H1 (cell line): ENCODE data around the gene CD58. TPM values are rescaled to one million over a fixed set of nuclear protein-coding genes. Genes with fewer than 3 reads are reported as not detected.

Experiments
- CTCF ChIA-PET: fragments of 300-600 bp; sonication (Branson Sonifier 250); formaldehyde crosslinking; loops from one replicate; lab custom pipeline; 2021; ENCODE audit not compliant: partially characterized antibody; lab: Charles Lee
- POLR2A ChIA-PET: fragments of 300-600 bp; sonication (Branson Sonifier 250); formaldehyde crosslinking; loops from one replicate; lab custom pipeline; 2021; ENCODE audit warnings: inconsistent platforms; ENCODE audit not compliant: partially characterized antibody; lab: Charles Lee
- DNase-seq, 2 experiments: peaks; one replicate each; pipeline versions ENCODE4 v3.0.0 to v3.0.0-alpha.2; 2010 to 2022; ENCODE audit warnings: low spot score in 2 of 2, low read depth in 1 of 2, mixed read lengths in 1 of 2
- FAIRE-seq: peaks from 2 replicates; lab custom pipeline; 2011; peaks lifted over from hg19 to GRCh38; lab: Jason Lieb, UNC
- H2AFZ ChIP-seq: 2 replicates; pipeline ENCODE4 v1.8.1; 2012; ENCODE audit warnings: low read length, inconsistent platforms
- H2AK5ac ChIP-seq: 2 replicates; pipeline ENCODE4 v1.6.1; 2013; ENCODE audit warnings: low read depth, low read length
- H2BK120ac ChIP-seq: replicated peaks from 2 replicates; pipeline ENCODE3; 2013; ENCODE audit warnings: low read depth, low read length, inconsistent platforms
- H2BK12ac ChIP-seq: 2 replicates; pipeline ENCODE4 v1.6.1; 2013; ENCODE audit warnings: low read depth, low read length
- H2BK15ac ChIP-seq: 2 replicates; pipeline ENCODE4 v1.6.1; 2013; ENCODE audit warnings: low read length
- H2BK20ac ChIP-seq: 2 replicates; pipeline ENCODE4 v1.6.1; 2013; ENCODE audit warnings: low read length
- H2BK5ac ChIP-seq: 2 replicates; pipeline ENCODE4 v1.6.1; 2013; ENCODE audit warnings: low read depth, low read length
- H3K14ac ChIP-seq: 2 replicates; pipeline ENCODE4 v1.6.1; 2013; ENCODE audit warnings: inconsistent platforms; ENCODE audit not compliant: insufficient read length
- H3K18ac ChIP-seq: 2 replicates; pipeline ENCODE4 v1.6.1; 2013; ENCODE audit warnings: low read length; ENCODE audit errors: extremely low read depth
- H3K23ac ChIP-seq: 2 replicates; pipeline ENCODE4 v1.6.1; 2013; ENCODE audit warnings: inconsistent platforms; ENCODE audit not compliant: insufficient read length
- H3K23me2 ChIP-seq: 2 replicates; pipeline ENCODE4 v1.6.1; 2013; ENCODE audit warnings: low read depth, low read length
- H3K27ac ChIP-seq: 2 replicates; pipeline ENCODE4 v1.6.1; 2011; ENCODE audit warnings: low read depth, low read length, inconsistent platforms
- H3K27me3 ChIP-seq, 4 experiments: replicated peaks in 1 of 4; 1 replicate in 1 of 4; 2 replicates in 3 of 4; pipeline versions ENCODE4 v1.6.1 to v1.8.1; 2011 to 2013; ENCODE audit warnings: low read length in 3 of 4, mild to moderate bottlenecking in 3 of 4, inconsistent platforms in 2 of 4, mixed read lengths in 2 of 4, moderate library complexity in 1 of 4; ENCODE audit not compliant: control insufficient read depth in 3 of 4, insufficient read depth in 3 of 4; ENCODE audit errors: extremely low read depth in 1 of 4
- H3K36me3 ChIP-seq, 4 experiments: 2 replicates each; pipeline versions ENCODE4 v1.6.1 to v1.8.1; 2011 to 2013; ENCODE audit warnings: mild to moderate bottlenecking in 4 of 4, low read length in 3 of 4, moderate library complexity in 2 of 4, control low read depth in 1 of 4, inconsistent platforms in 1 of 4; ENCODE audit not compliant: insufficient read depth in 4 of 4, control insufficient read depth in 2 of 4
- H3K4ac ChIP-seq: replicated peaks from 2 replicates; pipeline ENCODE3; 2013; ENCODE audit warnings: low read length, low read depth, mixed read lengths, inconsistent platforms; ENCODE audit not compliant: insufficient read length
- H3K4me1 ChIP-seq, 4 experiments: replicated peaks in 1 of 4; 1 replicate in 1 of 4; 2 replicates in 3 of 4; pipeline versions ENCODE4 v1.6.1 to v1.8.1; 2011 to 2013; ENCODE audit warnings: low read length in 3 of 4, inconsistent platforms in 2 of 4, mixed read lengths in 1 of 4; ENCODE audit not compliant: insufficient read depth in 4 of 4, control insufficient read depth in 3 of 4
- H3K4me2 ChIP-seq, 2 experiments: 2 replicates each; pipeline versions ENCODE4 v1.6.1 to v1.8.1; 2011 to 2013; ENCODE audit warnings: low read depth in 2 of 2, low read length in 2 of 2, control low read depth in 1 of 2, inconsistent platforms in 1 of 2, mild to moderate bottlenecking in 1 of 2; ENCODE audit not compliant: insufficient read depth in 1 of 2
- H3K4me3 ChIP-seq, 4 experiments: fragments of 200-600, 300-600 bp in 1 of 4; sonication (generic), shearing (Covaris generic), sonication (Bioruptor Twin) in 1 of 4; 2 replicates each; pipeline versions ENCODE4 v1.5.1 to v1.8.1; 2011 to 2016; ENCODE audit warnings: low read length in 4 of 4, low read depth in 3 of 4, control low read depth in 2 of 4, inconsistent platforms in 2 of 4, mild to moderate bottlenecking in 2 of 4, mixed read lengths in 1 of 4, moderate library complexity in 1 of 4; ENCODE audit not compliant: insufficient read depth in 2 of 4; ENCODE audit errors: extremely low read depth in 1 of 4
- H3K56ac ChIP-seq: replicated peaks from 2 replicates; pipeline ENCODE3; 2013; ENCODE audit warnings: low read depth, mild to moderate bottlenecking, mixed read lengths, low read length, inconsistent platforms; ENCODE audit not compliant: insufficient read length
- H3K79me1 ChIP-seq: 2 replicates; pipeline ENCODE4 v1.6.1; 2013; ENCODE audit warnings: low read depth, low read length, control low read depth
- H3K79me2 ChIP-seq, 2 experiments: 2 replicates each; pipeline versions ENCODE4 v1.6.1 to v1.8.1; 2012 to 2013; ENCODE audit warnings: low read length in 2 of 2, mild to moderate bottlenecking in 2 of 2, inconsistent platforms in 1 of 2; ENCODE audit not compliant: insufficient read depth in 2 of 2, control insufficient read depth in 1 of 2
- H3K9ac ChIP-seq, 4 experiments: replicated peaks in 1 of 4; 1 replicate in 1 of 4; 2 replicates in 3 of 4; pipeline versions ENCODE4 v1.6.1 to v1.8.1; 2011 to 2013; ENCODE audit warnings: low read depth in 3 of 4, low read length in 3 of 4, control low read depth in 2 of 4, mild to moderate bottlenecking in 2 of 4, moderate library complexity in 2 of 4, inconsistent platforms in 1 of 4; ENCODE audit errors: extremely low read depth in 1 of 4
- H3K9me3 ChIP-seq, 2 experiments: 2 replicates each; pipeline versions ENCODE4 v1.6.1 to v1.8.1; 2012 to 2013; ENCODE audit warnings: mild to moderate bottlenecking in 2 of 2, moderate library complexity in 2 of 2, control low read depth in 1 of 2, inconsistent platforms in 1 of 2, low read depth in 1 of 2, low read length in 1 of 2, mixed read lengths in 1 of 2; ENCODE audit not compliant: insufficient read depth in 2 of 2
- H4K20me1 ChIP-seq, 2 experiments: replicated peaks in 1 of 2; 2 replicates each; pipeline versions ENCODE3 to v1.8.1; 2011 to 2013; ENCODE audit warnings: inconsistent platforms in 2 of 2, low read length in 2 of 2, mild to moderate bottlenecking in 1 of 2; ENCODE audit not compliant: insufficient read depth in 2 of 2, control insufficient read depth in 1 of 2
- H4K5ac ChIP-seq: 2 replicates; pipeline ENCODE4 v1.6.1; 2013; ENCODE audit warnings: low read length, low read depth, mixed read lengths, inconsistent platforms; ENCODE audit not compliant: insufficient read length
- H4K8ac ChIP-seq: 2 replicates; pipeline ENCODE4 v1.8.0; 2013; ENCODE audit warnings: mild to moderate bottlenecking, moderate library complexity, low read length, inconsistent platforms; ENCODE audit not compliant: insufficient read depth; ENCODE audit errors: extremely low read depth
- H4K91ac ChIP-seq: replicated peaks from 2 replicates; pipeline ENCODE3; 2013; ENCODE audit warnings: low read length, mixed read lengths, inconsistent platforms; ENCODE audit not compliant: insufficient read length
- ATF2 ChIP-seq: IDR thresholded peaks from 2 replicates; pipeline ENCODE4 v1.6.1; 2012; ENCODE audit warnings: low read length, inconsistent platforms
- ATF3 ChIP-seq: IDR thresholded peaks from 2 replicates; pipeline ENCODE4 v1.6.1; 2011; ENCODE audit warnings: low read depth, mild to moderate bottlenecking, low read length; ENCODE audit not compliant: insufficient read depth
- BACH1 ChIP-seq: IDR thresholded peaks from 2 replicates; pipeline ENCODE4 v1.6.1; 2012; ENCODE audit warnings: low read length, improper control_type of control experiment
- BCL11A ChIP-seq, 2 experiments: IDR thresholded peaks; one replicate each; pipeline ENCODE4 v1.6.1; 2011; ENCODE audit warnings: low read depth in 2 of 2, low read length in 2 of 2, mild to moderate bottlenecking in 2 of 2
- CREB1 ChIP-seq: IDR thresholded peaks from 2 replicates; pipeline ENCODE4 v1.6.1; 2012; ENCODE audit warnings: inconsistent platforms
- KDM4A ChIP-seq: IDR thresholded peaks from one replicate; pipeline ENCODE4 v1.7.1; 2012; ENCODE audit warnings: low read depth, mild to moderate bottlenecking, moderate library complexity, low read length, inconsistent platforms; ENCODE audit not compliant: severe bottlenecking
- KDM5A ChIP-seq: fragments of 200-600 bp; IDR thresholded peaks from 2 replicates; pipeline ENCODE4 v1.7.1; 2012; ENCODE audit warnings: mild to moderate bottlenecking, low read length, inconsistent platforms, mixed read lengths
- MAX ChIP-seq: IDR thresholded peaks from 2 replicates; pipeline ENCODE4 v1.6.1; 2012; ENCODE audit warnings: inconsistent platforms
- PHF8 ChIP-seq: fragments of 200-600 bp; sonication (generic); conservative IDR thresholded peaks from 2 replicates; pipeline ENCODE4 v1.7.1; 2012; ENCODE audit warnings: low read depth, mild to moderate bottlenecking, inconsistent platforms, low read length, moderate library complexity
- RAD21 ChIP-seq, 2 experiments: IDR thresholded peaks in 1 of 2; conservative IDR thresholded peaks in 1 of 2; 2 replicates each; pipeline ENCODE4 v1.6.1; 2011; ENCODE audit warnings: low read depth in 2 of 2, low read length in 2 of 2, improper control_type of control experiment in 1 of 2, inconsistent platforms in 1 of 2, mild to moderate bottlenecking in 1 of 2, moderate library complexity in 1 of 2
- RBBP5 ChIP-seq: IDR thresholded peaks from 2 replicates; pipeline ENCODE4 v1.7.1; 2012; ENCODE audit warnings: low read depth, mild to moderate bottlenecking, inconsistent platforms, low read length, moderate library complexity, borderline replicate concordance
- SP2 ChIP-seq: IDR thresholded peaks from 2 replicates; pipeline ENCODE4 v1.6.1; 2012; ENCODE audit warnings: mild to moderate bottlenecking, low read length, inconsistent platforms
- WGBS, 2 experiments: shearing (Covaris generic) in 1 of 2; methylation state at CpG; one replicate each; pipeline versions ENCODE4 v1.1.6 to v1.1.7; 2013 to 2015; ENCODE audit warnings: low lambda C conversion rate in 2 of 2, mixed read lengths in 2 of 2, inconsistent platforms in 1 of 2, low coverage in 1 of 2, missing lambda C conversion rate in 1 of 2; ENCODE audit not compliant: insufficient replicate concordance in 2 of 2, insufficient coverage in 1 of 2, insufficient read length in 1 of 2; ENCODE audit errors: extremely low coverage in 1 of 2, missing lambda C conversion rate in 1 of 2; 5-methylcytosine and 5-hydroxymethylcytosine counted together
- polyA plus RNA-seq, 7 experiments: library from polyadenylated mRNA; depleted of rRNA in 3 of 7; stranded (reverse) in 5 of 7; unstranded in 2 of 7; fragments of >200 nt in 5 of 7; fragments of 200-250 nt in 2 of 7; gene quantifications; 1 replicate in 5 of 7; 2 replicates in 1 of 7; 4 replicates in 1 of 7; pipeline versions ENCODE4 v1.2.1 to v1.2.3, GENCODE V29; 2011 to 2013; ENCODE audit warnings: missing spikeins in 2 of 7, mixed read lengths in 2 of 7
- total RNA-seq: library from RNA; stranded (reverse); fragmentation: NEBNext Ultra II Directional; extraction: Animal tissue kit (Norgen Biotek cat#: 25700); gene quantifications from 2 replicates; pipeline ENCODE4 v1.2.1, GENCODE V29; 2021

CD58 gene
- total and polyA plus RNA-seq, 2 of the 8 experiments (the other 6 are each of a cell fraction or from before 2014, with no cell fraction given): 5.3 to 5.5 TPM

- no peaks in the 10 kb centered on the region for H4K20me1 ChIP-seq
- no peaks in the 10 kb centered on the region for H3K4me1 ChIP-seq
- 87% methylated on average over 3 of the region's 3 CpGs; no CpG with 5 or more reads in 1 of the 2 experiments for WGBS, 2 experiments
- no peak overlapping the region for H3K56ac ChIP-seq
- H3K36me3 ChIP-seq: 0 out of 8 replicates have a peak, but pooled peaks cover 0 to under 1% (median 0%) of the 10 kb centered on the region in 4 experiments
- H2BK12ac ChIP-seq: no peak overlapping the region
- POLR2A ChIA-PET: no interaction called here
- H2BK5ac ChIP-seq: no peak overlapping the region
- no peak overlapping the region for H4K91ac ChIP-seq
- no peak overlapping the region for H2AFZ ChIP-seq
- no peaks in the 10 kb centered on the region for H3K79me2 ChIP-seq
- H3K27me3 ChIP-seq: no peaks in the 10 kb centered on the region
- H3K14ac ChIP-seq: no peak overlapping the region
- no peak overlapping the region for H2BK20ac ChIP-seq
- FAIRE-seq: no peak
- H3K23ac ChIP-seq: no peak overlapping the region
- H3K4me3 ChIP-seq: no peak overlapping the region
- no peaks in the 10 kb centered on the region for H3K79me1 ChIP-seq
- no peak overlapping the region for H3K4me2 ChIP-seq
- no peak for DNase-seq
- H3K23me2 ChIP-seq: no peaks in the 10 kb centered on the region
- no peak overlapping the region for H3K27ac ChIP-seq
- H2AK5ac ChIP-seq: no peak overlapping the region
- no peak overlapping the region for H4K5ac ChIP-seq
- H3K9ac ChIP-seq: no peak overlapping the region
- no peak overlapping the region for H3K18ac ChIP-seq
- H3K9me3 ChIP-seq: no peaks in the 10 kb centered on the region; a peak in 1 of 4 replicates
- H4K8ac ChIP-seq: no peak overlapping the region
- CTCF ChIA-PET: no interaction called here
- no peak overlapping the region for H3K4ac ChIP-seq
- H2BK120ac ChIP-seq: no peak overlapping the region
- no peak overlapping the region for H2BK15ac ChIP-seq
- TF ChIP-seq MAX (no peak), BCL11A (IDR thresholded peaks at IDR 0.05; ENCODE audit: low read depth in 2 of 2, low read length in 2 of 2) (no peak), ATF2 (no peak), SP2 (no peak), KDM4A (no peak), RAD21 (IDR thresholded peaks at IDR 0.05 in 1 of 2, conservative IDR thresholded peaks at IDR 0.05 in 1 of 2; ENCODE audit: low read depth in 2 of 2, low read length in 2 of 2) (no peak), RBBP5 (no peak), ATF3 (no peak), CREB1 (no peak), PHF8 (no peak), BACH1 (no peak), KDM5A (no peak)
Measured at GRCh38 chr1:116529199-116529631, 41.6 kb downstream of the CD58 start.
